DND-41 (cell line): Measurements from ENCODE around the gene RNF152.

ENCODE experiments used
- ATAC-seq: fragments of 200-7000 bp; cut with Tn5 transposase; 3 replicates; pipeline ENCODE4 v1.9.1; 2021; ENCODE audit warnings: low read depth; ENCODE audit not compliant: insufficient read depth
- DNase-seq: peaks from one replicate; pipeline ENCODE4 v3.0.0-alpha.2; 2020
- H2AFZ ChIP-seq: 2 replicates; pipeline ENCODE4 v1.6.0; 2012; ENCODE audit warnings: low read depth, low read length
- H3K27ac ChIP-seq: 2 replicates; pipeline ENCODE4 v1.5.1; 2012; ENCODE audit warnings: low read length, inconsistent platforms
- H3K27me3 ChIP-seq: fragments of 200-600 bp; sonication (generic); 2 replicates; pipeline ENCODE4 v1.6.0; 2012; ENCODE audit warnings: low read length, mild to moderate bottlenecking, inconsistent platforms; ENCODE audit not compliant: insufficient read depth, poor library complexity
- H3K36me3 ChIP-seq: 2 replicates; pipeline ENCODE4 v1.5.1; 2012; ENCODE audit warnings: low read length, inconsistent platforms; ENCODE audit not compliant: insufficient read depth
- H3K4me1 ChIP-seq: 2 replicates; pipeline ENCODE4 v1.5.1; 2012; ENCODE audit warnings: mild to moderate bottlenecking, low read length; ENCODE audit not compliant: insufficient read depth
- H3K4me2 ChIP-seq: 2 replicates; pipeline ENCODE4 v1.6.0; 2012; ENCODE audit warnings: mild to moderate bottlenecking, moderate library complexity, low read length, inconsistent platforms; ENCODE audit not compliant: insufficient read depth
- H3K4me3 ChIP-seq, 2 experiments: fragments of 200-600 bp in 1 of 2; shearing (Covaris generic) in 1 of 2; 2 replicates each; pipeline ENCODE4 v1.5.1; 2012 to 2016; ENCODE audit warnings: inconsistent platforms in 2 of 2, low read length in 2 of 2, mild to moderate bottlenecking in 2 of 2, low read depth in 1 of 2, moderate library complexity in 1 of 2
- H3K79me2 ChIP-seq: 2 replicates; pipeline ENCODE4 v1.6.0; 2012; ENCODE audit warnings: low read length, inconsistent platforms; ENCODE audit not compliant: insufficient read depth
- H3K9ac ChIP-seq: 2 replicates; pipeline ENCODE4 v1.6.0; 2012; ENCODE audit warnings: low read depth, mild to moderate bottlenecking, inconsistent platforms, low read length, moderate library complexity
- H3K9me3 ChIP-seq: 2 replicates; pipeline ENCODE4 v1.5.1; 2012; ENCODE audit warnings: low read length, moderate library complexity, mild to moderate bottlenecking, inconsistent platforms; ENCODE audit not compliant: insufficient read depth, severe bottlenecking
- H4K20me1 ChIP-seq: 2 replicates; pipeline ENCODE4 v1.6.0; 2012; ENCODE audit warnings: low read length; ENCODE audit not compliant: insufficient read depth
- EZH2 ChIP-seq: IDR thresholded peaks from 3 replicates; pipeline ENCODE4 v1.6.1; 2012; ENCODE audit warnings: borderline replicate concordance, low read depth, mild to moderate bottlenecking, moderate library complexity, low read length, inconsistent platforms; ENCODE audit not compliant: severe bottlenecking
- TF ChIP-seq, protein P1 (sequence below): IDR thresholded peaks from 2 replicates; pipeline ENCODE4 v1.5.1; 2012; ENCODE audit warnings: borderline replicate concordance, low read length, moderate library complexity, mild to moderate bottlenecking; ENCODE audit not compliant: poor library complexity, severe bottlenecking; ENCODE audit errors: extremely low read depth

RNF152 gene

GRCh38 chr18:61855449-61856378 lies 37.1 kb downstream of the RNF152 start:
- Histone ChIP-seq H3K27me3 (no peaks in the 10 kb centered on the region), H4K20me1 (no peaks in the 10 kb centered on the region), H3K9me3 (no peaks in the 10 kb centered on the region), H3K36me3 (no peaks in the 10 kb centered on the region), H3K4me3 (no peak overlapping the region), H3K4me1 (no peaks in the 10 kb centered on the region), H3K4me2 (no peak overlapping the region), H3K79me2 (0 out of 2 replicates have a peak, but pooled peaks cover 4% of the 10 kb centered on the region), H3K9ac (no peak overlapping the region), H2AFZ (no peak overlapping the region), H3K27ac (no peak overlapping the region)
- DNase-seq: no peak
- TF ChIP-seq EZH2: no peak
- TF ChIP-seq, protein P1, sequence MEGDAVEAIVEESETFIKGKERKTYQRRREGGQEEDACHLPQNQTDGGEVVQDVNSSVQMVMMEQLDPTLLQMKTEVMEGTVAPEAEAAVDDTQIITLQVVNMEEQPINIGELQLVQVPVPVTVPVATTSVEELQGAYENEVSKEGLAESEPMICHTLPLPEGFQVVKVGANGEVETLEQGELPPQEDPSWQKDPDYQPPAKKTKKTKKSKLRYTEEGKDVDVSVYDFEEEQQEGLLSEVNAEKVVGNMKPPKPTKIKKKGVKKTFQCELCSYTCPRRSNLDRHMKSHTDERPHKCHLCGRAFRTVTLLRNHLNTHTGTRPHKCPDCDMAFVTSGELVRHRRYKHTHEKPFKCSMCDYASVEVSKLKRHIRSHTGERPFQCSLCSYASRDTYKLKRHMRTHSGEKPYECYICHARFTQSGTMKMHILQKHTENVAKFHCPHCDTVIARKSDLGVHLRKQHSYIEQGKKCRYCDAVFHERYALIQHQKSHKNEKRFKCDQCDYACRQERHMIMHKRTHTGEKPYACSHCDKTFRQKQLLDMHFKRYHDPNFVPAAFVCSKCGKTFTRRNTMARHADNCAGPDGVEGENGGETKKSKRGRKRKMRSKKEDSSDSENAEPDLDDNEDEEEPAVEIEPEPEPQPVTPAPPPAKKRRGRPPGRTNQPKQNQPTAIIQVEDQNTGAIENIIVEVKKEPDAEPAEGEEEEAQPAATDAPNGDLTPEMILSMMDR: no peak
- ATAC-seq: no peak

GRCh38 chr18:61854578-61855448 lies 38.0 kb downstream of the RNF152 start:
- Histone ChIP-seq H3K27me3 (no peaks in the 10 kb centered on the region), H3K79me2 (0 out of 2 replicates have a peak, but pooled peaks cover 4% of the 10 kb centered on the region), H3K9ac (no peak overlapping the region), H3K4me3 (no peak overlapping the region), H3K36me3 (no peaks in the 10 kb centered on the region), H3K27ac (no peak overlapping the region), H3K9me3 (no peaks in the 10 kb centered on the region), H4K20me1 (no peaks in the 10 kb centered on the region), H3K4me1 (no peaks in the 10 kb centered on the region), H3K4me2 (no peak overlapping the region), H2AFZ (no peak overlapping the region)
- TF ChIP-seq EZH2: no peak
- TF ChIP-seq, protein P1: no peak
- ATAC-seq: no peak
- no peak for DNase-seq

GRCh38 chr18:61853855-61854254 lies 39.0 kb downstream of the RNF152 start:
- H3K79me2 ChIP-seq: 0 out of 2 replicates have a peak, but pooled peaks cover 4% of the 10 kb centered on the region
- H2AFZ ChIP-seq: no peak overlapping the region
- H3K9me3 ChIP-seq: no peaks in the 10 kb centered on the region
- no peaks in the 10 kb centered on the region for H4K20me1 ChIP-seq
- H3K27ac ChIP-seq: no peak overlapping the region
- ATAC-seq (no peak), DNase-seq (no peak)
- H3K4me1 ChIP-seq: no peaks in the 10 kb centered on the region
- H3K27me3 ChIP-seq: no peaks in the 10 kb centered on the region
- H3K4me3 ChIP-seq: no peak overlapping the region
- H3K36me3 ChIP-seq: no peaks in the 10 kb centered on the region
- no peak overlapping the region for H3K4me2 ChIP-seq
- H3K9ac ChIP-seq: no peak overlapping the region
- TF ChIP-seq EZH2: no peak
- TF ChIP-seq, protein P1: no peak
